ENCODE data around the gene MS4A8.

DNA sequence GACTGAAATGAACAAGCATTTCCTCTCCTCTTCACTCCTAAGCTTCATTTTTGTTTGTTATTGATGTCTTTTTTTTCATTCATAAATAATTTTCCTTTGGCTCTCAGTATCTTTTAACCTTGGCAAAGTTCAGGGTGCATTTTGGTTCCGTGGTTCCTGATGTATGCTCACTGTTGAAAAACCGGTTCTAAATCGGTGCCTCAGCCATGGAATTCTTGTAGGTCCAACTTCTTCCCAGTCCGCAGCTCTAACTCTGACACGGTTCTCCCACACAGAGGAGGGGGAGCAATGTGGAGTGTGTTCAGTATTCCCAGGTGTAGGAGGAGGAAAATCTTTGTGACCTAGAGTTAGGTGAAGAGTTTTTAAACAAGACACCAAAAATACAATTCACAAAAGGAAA lies 44.7 kb downstream of the MS4A8 start:
- TF ChIP-seq, protein P1, sequence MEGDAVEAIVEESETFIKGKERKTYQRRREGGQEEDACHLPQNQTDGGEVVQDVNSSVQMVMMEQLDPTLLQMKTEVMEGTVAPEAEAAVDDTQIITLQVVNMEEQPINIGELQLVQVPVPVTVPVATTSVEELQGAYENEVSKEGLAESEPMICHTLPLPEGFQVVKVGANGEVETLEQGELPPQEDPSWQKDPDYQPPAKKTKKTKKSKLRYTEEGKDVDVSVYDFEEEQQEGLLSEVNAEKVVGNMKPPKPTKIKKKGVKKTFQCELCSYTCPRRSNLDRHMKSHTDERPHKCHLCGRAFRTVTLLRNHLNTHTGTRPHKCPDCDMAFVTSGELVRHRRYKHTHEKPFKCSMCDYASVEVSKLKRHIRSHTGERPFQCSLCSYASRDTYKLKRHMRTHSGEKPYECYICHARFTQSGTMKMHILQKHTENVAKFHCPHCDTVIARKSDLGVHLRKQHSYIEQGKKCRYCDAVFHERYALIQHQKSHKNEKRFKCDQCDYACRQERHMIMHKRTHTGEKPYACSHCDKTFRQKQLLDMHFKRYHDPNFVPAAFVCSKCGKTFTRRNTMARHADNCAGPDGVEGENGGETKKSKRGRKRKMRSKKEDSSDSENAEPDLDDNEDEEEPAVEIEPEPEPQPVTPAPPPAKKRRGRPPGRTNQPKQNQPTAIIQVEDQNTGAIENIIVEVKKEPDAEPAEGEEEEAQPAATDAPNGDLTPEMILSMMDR (IDR thresholded peaks at IDR 0.05 in 8 of 11, conservative IDR thresholded peaks at IDR 0.05 in 3 of 11) = no peak
- TF ChIP-seq POLR2A (IDR thresholded peaks at IDR 0.05) = no peak
- no peak for TF ChIP-seq POLR2AphosphoS5 (IDR thresholded peaks at IDR 0.05)

Measured in spleen (tissue), 7 donors.